GM19397 (cell line): ENCODE results near the gene ACVRL1.
"Not testable (repeated sequence)": the region's sequence is repeated elsewhere in the genome, so short reads cannot be mapped to it uniquely, and the experiment has no call there.

Experiments
- ATAC-seq: cut with Tn5 transposase; IDR thresholded peaks from one replicate; pipeline ENCODE4 v1.9.1; 2021; ENCODE audit warnings: mild to moderate bottlenecking, moderate library complexity; ENCODE audit not compliant: unreplicated experiment

The ACVRL1 gene

GRCh38 chr12:51873251-51873994 is 33.9 kb upstream of the ACVRL1 start:
- no peak for ATAC-seq

GRCh38 chr12:51874000-51874399 is 33.3 kb upstream of the ACVRL1 start:
- ATAC-seq = no peak

DNA sequence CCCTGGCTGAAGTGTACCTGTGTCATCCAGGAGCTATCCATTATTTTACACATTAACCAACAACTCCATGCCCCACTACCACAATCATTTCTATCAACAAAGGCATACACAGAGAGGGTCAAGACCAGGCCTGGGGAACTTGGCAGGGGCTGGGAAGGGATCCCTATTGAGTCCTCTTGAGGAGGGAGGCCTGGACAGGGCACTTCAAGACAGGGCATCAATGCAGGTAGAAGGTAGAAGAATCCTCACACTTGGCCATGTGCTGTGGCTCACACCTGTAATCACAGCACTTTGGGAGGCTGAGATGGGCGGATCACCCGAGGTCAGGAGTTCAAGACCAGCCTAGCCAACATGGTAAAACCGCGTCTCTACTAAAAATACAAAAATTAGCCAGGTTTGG is 32.8 kb upstream of the ACVRL1 start:
- no peak for ATAC-seq

- ATAC-seq = no peak
These were observed 28.2 kb upstream of the ACVRL1 start for GRCh38 chr12:51879102-51879501.

DNA sequence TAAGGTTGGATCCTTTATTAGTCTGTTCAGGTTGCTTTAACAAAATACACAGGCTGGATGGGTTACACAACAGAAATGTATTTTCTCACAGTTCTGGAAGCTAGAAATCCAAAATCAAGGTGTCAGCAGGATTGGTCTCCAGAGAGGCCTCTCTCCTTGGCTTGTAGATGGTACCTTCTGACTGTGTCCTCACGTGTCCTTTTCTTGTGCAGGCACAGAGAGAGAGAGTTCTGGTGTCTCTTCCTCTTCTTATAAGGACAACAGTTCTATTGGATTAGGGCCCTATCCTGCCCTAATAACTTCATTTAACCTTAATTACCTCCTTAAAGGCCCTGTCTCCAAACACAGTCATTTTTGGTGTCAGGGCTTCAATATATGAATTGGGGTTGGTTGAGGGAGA is 24.0 kb upstream of the ACVRL1 start:
- ATAC-seq = no peak

DNA sequence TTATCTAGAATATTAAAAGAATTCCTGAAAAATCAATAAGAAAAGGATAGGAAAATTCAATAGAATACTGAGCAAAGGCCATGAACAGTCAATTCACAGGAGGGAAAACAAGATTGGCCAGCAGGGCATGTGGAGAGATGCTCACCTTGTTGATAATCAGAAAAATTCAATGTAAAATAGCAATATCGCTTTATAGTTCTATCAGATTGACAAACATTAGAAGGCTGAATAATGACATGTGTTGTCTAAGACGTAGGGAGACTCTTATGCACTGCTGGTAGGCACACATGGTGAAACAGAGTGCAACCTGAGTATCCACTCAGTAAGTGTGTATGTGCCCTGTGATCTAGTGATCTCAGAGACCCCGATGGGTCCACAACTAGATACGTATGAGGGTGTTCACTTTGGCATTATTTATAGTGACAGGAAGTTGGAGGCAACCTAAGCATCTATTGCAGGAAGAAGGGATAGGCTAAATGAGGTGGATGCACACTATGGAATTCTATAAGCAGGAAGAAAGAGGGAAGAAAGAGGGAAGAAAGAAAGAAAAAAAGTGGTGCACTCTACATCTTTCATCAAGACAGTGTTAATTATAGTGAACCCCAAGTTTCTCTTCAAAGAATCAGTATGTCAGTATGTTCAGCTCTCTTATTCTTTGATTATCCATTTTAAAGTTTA is 23.2 kb upstream of the ACVRL1 start:
- no peak for ATAC-seq

- no peak for ATAC-seq
These were observed 22.6 kb upstream of the ACVRL1 start for GRCh38 chr12:51884676-51885229.

DNA sequence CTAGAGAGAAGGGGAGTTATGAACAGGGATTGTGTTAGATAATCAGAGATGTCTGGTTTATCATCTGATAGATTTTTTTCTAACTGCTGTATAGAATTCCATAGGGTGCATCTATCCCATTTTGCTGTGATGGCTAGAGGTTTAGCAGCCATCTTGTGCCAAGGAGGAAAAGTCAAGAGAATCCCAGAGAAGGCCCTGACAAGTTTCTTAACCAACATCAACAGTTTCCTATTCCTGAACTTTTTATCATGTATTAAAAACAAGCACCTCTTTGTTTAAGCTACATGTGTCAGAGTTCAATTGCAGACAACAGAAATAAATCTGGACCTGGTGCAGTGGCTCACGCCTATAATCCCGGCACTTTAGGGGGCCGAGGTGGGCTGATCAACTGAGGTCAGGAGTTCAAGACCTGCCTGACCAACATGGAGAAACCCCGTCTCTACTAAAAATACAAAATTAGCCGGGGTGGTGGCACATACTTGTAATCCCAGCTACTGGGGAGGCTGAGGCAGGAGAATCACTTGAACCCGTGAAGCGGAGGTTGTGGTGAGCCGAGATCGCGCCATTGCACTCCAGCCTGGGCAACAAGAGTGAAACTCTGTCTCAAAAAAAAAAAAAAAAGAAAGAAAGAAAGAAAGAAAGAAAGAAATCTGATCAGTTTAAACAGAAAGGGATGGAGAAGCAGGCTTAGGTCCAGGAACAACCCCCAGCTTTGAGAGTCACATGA is 21.8 kb upstream of the ACVRL1 start:
- not testable (repeated sequence) for ATAC-seq

DNA sequence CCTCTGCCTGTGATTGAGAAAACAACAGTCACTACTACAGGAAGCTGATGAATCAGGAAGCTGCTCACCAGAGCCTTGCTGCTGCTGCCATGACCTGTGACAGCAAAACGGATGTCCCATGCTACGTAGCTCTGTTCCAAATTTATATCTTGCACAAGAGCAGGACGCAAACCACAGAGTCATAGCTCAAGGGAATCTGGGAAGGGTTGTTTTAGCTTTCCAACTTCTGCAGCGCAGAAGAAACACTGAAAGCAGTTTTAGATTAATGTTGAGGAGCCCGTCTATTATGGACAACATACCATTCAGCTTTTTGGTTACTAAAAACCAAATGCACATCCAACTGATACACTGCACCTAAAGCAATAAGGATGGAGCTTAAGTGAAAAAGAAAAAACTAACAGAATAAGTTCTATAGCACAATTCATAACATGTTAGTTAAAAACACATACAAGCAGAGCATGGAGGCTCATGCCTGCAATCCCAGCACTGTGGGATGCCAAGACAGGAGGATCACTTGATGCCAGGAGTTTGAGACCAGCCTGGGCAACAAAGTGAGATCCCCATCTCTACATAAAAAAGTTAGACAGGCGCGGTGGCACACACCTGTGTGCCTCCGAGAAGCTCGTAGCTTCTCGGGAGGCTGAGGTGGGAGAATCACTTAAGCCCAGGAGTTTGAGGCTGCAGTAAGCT is 21.1 kb upstream of the ACVRL1 start:
- no peak for ATAC-seq

DNA sequence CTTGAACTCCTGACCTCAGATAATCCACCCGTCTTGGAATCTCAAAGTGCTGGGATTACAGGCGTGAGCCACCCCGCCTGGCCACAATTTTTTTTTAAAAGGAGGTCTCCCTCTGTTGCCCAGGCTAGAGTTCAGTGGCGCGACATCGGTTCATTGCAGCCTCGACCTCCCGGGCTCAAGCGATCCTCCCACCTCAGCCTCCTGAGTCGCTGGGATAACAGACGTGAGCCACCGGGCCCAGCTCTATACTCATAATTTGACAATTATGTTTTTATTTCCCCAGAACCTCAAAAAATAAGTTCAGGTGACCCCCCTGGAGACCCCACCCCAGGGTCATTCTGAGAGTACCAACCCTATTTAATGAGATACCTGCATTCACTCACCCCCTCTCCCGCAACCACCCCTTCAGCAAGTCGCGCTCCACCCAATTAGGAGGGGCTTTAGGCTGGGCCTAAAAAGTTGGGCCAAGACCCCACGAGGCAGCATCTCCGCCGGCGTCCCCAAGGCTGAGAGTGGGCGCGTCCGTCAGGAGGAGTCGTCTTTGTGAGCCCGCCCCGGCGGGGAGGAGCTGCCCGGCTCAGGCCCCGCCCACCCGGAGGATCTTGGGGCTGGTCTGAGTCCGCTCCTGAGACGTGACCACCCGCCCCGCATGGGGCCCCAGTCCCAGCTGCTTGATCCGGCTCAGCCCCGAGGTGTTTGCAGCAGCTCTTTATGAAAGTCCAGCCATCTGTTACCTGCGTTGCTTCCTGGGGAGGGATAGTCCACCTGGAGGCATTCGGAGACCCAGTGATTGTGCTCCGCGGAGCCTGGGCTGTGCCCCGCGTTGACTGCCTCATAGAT is 19.6 kb upstream of the ACVRL1 start, which contains the start of gene ANKRD33:
ANKRD33 (plus strand) TSS at position 628 of the 840 bp plus-strand sequence; CDS start at position 712, 84 bp downstream.
- no peak for ATAC-seq

DNA sequence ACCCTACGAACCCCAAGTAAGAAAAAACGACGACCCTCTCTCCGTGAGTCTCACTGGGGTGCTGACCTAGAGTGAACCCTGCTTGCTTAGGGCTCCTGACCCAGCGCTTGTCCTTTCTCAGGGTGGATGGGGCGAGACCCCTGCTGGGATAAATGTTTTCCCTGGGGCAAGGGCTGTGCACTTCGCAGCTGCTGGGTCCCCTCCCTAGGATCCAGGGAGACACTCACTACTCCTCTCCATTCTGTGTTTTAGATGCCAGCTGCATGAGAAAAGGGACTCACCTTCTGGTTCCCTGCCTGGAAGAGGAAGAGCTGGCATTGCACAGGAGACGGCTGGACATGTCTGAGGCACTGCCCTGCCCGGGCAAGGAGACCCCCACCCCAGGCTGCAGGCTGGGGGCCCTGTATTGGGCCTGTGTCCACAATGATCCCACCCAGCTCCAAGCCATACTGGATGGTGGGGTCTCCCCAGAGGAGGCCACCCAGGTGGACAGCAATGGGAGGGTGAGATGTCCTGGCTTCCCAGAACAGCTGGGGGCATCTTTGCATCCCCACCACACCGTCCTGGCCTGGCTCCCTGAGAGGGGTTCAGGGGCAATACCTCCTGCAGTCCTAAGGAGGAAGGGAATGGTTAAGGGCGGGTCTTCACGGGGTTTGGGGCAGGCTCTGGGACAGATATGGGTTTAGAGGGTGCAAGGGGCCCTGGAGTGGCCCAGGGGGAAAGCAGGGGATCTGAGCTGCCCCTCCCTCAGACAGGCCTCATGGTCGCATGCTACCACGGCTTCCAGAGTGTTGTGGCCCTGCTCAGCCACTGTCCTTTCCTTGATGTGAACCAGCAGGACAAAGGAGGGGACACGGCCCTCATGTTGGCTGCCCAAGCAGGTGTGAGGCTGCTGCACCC is 18.7 kb upstream of the ACVRL1 start:
- ATAC-seq = no peak

DNA sequence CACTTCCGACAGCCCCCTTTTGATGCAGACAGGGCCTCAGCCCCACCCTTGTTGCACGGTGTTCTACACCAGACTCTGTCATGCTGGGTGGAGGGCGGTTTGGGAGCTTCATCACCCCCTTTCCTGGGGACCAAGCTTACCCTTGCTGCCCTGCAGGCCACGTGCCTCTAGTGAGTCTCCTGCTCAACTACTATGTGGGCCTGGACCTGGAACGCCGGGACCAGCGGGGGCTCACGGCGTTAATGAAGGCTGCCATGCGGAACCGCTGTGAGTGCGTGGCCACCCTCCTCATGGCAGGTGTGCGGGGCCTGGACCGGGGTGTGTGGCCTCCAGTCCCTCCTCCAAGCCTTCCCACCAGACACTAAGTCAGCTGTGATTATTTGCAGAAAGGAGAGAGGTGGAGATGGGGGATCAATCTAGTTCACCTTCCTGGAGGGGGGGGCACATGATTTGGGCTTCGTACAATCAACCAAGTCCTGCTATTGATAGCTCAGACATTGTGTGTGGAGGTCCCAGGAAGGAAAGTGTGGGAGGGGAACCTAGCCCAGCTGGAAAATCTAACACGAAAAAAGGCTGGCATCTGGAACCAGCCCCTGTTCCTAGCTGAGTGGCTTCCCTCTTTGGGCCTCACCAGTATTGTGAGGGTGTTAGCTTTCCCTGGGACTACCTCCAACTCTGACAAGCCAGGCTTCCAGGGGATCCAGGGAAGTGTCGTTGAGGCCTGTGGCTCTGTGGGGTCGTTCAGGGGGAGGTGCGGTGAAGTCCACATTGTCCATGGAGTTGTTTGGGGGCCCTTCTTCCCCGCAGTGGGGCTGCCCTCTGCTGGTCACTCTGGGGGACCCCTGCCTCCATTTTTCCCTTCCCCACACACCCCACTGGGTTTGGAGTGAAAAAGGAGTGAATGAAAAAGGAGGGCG is 17.8 kb upstream of the ACVRL1 start:
- no peak for ATAC-seq

DNA sequence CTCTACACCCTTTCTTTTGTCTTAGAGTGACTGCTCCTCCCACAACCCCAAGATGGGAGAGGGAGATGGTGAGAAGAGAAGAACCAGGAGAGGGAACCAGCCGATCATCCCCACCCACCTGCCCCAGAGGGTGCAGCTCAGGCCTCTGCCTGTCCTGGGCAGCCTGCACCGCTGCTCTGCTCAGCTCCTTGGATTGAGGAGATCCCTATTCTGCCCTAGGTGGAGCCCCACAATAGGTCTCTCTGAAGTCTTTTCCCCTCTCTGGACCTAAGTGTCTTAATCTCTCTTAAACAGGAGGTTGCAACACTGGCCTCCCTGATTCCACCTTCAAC is 17.2 kb upstream of the ACVRL1 start:
- ATAC-seq = no peak

GRCh38 chr12:51890511-51891171 is 16.7 kb upstream of the ACVRL1 start:
- no peak for ATAC-seq

DNA sequence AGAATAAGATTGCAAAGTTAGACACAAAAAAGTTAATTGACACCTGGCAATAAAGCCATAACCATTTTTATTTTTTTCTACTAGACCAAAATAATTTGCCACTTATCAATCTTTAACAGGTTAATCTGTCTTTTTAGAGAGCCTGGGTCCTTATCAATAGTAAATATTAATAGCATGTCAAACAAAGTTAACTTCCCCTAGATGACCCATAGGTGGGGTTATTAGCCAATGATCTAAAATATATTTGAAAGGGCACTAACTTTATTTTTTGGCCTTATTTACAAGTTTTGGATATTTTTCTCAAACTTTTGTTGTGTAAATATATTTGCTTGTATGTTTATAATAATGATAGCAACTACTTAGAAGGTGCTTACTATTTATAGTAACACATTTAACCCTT is 15.5 kb upstream of the ACVRL1 start:
- no peak for ATAC-seq

DNA sequence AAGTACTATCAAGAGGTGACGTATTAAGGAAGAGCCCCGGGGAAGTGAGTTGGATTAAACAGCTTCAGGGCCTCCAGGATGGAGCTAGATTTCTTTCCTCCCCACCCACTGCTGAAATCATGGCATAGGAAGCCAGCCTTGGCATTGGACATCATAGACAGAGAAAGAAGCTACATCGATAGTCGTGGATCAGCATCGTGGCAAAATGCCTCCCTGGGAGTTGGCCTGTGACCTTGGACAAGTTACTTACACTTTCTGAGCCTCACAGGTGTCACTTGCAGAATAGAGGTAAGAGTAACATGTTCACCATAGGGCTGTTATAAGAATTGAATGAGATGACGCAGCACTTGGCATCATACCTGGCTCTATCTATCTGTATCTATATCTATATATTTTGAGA is 13.5 kb upstream of the ACVRL1 start:
- no peak for ATAC-seq

GRCh38 chr12:51895378-51896135 is 11.7 kb upstream of the ACVRL1 start:
- ATAC-seq = no peak
